ENCODE results near the gene SLC27A3.

- TF ChIP-seq CTCF (IDR thresholded peaks at IDR 0.05; ENCODE audit: low read depth, low read length, poor library complexity, severe bottlenecking), result no peak
- TF ChIP-seq EZH2phosphoT487 (IDR thresholded peaks at IDR 0.05; ENCODE audit: borderline replicate concordance, low read length), result no peak
Measured at GRCh38 chr1:153752571-153753195, 22.5 kb upstream of the SLC27A3 start.
